ENCODE results near the gene UBR4.

DNA sequence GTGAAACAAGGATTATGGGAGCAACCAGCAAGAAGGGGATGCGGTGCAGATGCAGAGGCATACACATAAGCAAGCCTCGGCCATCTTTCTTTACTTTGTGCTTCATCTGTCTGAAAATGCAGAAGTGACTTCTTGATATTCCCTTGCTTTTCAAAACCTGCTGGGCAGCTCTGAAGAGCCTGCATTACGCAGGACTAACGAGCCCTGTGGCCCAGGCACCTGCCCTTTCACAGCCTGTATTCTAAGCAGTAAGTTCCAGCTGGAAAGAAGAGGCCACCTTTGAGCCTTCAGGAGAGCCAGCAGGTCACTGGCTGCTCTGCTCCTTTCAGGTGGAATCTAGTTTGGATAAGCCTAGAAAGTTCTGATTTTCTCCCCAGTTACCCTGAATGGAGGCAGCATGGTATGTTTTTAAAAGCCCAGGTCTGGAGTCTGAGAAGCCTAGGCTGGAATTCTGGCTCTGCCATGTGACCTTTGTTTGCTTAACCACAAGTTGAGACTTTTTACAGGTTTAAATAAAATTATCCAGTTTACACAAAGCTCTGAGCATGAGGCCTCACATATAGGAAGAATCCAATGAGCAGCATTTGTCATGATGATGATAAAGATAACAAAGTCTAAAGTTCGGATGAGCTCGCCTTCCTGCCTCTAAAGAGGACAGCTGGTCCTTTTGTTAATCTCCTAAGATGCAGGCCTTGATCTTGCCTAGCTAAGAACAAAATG is 122.9 kb downstream of the UBR4 start:
- TF ChIP-seq, protein P1, sequence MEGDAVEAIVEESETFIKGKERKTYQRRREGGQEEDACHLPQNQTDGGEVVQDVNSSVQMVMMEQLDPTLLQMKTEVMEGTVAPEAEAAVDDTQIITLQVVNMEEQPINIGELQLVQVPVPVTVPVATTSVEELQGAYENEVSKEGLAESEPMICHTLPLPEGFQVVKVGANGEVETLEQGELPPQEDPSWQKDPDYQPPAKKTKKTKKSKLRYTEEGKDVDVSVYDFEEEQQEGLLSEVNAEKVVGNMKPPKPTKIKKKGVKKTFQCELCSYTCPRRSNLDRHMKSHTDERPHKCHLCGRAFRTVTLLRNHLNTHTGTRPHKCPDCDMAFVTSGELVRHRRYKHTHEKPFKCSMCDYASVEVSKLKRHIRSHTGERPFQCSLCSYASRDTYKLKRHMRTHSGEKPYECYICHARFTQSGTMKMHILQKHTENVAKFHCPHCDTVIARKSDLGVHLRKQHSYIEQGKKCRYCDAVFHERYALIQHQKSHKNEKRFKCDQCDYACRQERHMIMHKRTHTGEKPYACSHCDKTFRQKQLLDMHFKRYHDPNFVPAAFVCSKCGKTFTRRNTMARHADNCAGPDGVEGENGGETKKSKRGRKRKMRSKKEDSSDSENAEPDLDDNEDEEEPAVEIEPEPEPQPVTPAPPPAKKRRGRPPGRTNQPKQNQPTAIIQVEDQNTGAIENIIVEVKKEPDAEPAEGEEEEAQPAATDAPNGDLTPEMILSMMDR (IDR thresholded peaks at IDR 0.05), result no peak
- no peak for TF ChIP-seq POLR2A (IDR thresholded peaks at IDR 0.05)

All from suprapubic skin (tissue), 3 donors.